Mammary epithelial cell (primary cell): ENCODE measurements around the gene DYRK1A.

Experiments used
- EZH2 ChIP-seq: IDR thresholded peaks from 2 replicates; pipeline ENCODE4 v1.6.1; 2012; ENCODE audit warnings: low read length, inconsistent platforms, borderline replicate concordance
- TF ChIP-seq, protein P1 (sequence below), 2 donors: IDR thresholded peaks in 1 of 2; conservative IDR thresholded peaks in 1 of 2; 2 replicates each; pipeline ENCODE4 v1.5.1; 2011 to 2012; ENCODE audit warnings: inconsistent platforms in 2 of 2, low read length in 2 of 2, mild to moderate bottlenecking in 2 of 2, control low read depth in 1 of 2, low read depth in 1 of 2; ENCODE audit not compliant: insufficient read depth in 1 of 2; ENCODE audit errors: extremely low read depth in 1 of 2

DNA sequence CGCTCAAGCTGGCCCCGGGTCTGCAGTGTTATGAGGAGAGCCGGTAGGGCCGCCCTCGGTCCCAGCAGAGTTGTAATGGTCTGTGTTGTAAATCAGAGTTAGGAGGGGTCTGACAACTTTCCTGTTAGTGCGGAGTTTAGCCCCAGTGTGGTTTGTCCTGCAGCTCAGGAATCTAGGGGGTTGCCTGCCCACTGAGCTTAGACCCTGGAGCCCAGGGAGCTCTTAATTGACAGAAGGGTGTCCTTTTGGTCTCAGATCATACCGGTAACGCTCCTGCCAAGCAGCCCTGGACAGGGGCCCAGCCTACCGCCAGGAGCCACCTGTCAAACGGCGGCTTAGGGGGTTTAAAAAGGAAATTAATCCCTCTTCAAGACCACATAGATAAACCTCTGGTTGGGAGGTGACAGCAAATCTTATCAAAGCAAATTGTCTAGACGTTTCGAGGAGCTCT is 164.4 kb downstream of the DYRK1A start:
- TF ChIP-seq, protein P1, sequence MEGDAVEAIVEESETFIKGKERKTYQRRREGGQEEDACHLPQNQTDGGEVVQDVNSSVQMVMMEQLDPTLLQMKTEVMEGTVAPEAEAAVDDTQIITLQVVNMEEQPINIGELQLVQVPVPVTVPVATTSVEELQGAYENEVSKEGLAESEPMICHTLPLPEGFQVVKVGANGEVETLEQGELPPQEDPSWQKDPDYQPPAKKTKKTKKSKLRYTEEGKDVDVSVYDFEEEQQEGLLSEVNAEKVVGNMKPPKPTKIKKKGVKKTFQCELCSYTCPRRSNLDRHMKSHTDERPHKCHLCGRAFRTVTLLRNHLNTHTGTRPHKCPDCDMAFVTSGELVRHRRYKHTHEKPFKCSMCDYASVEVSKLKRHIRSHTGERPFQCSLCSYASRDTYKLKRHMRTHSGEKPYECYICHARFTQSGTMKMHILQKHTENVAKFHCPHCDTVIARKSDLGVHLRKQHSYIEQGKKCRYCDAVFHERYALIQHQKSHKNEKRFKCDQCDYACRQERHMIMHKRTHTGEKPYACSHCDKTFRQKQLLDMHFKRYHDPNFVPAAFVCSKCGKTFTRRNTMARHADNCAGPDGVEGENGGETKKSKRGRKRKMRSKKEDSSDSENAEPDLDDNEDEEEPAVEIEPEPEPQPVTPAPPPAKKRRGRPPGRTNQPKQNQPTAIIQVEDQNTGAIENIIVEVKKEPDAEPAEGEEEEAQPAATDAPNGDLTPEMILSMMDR (conservative IDR thresholded peaks at IDR 0.05 in 1 of 2, IDR thresholded peaks at IDR 0.05 in 1 of 2; ENCODE audit: extremely low read depth in 1 of 2, insufficient read depth in 1 of 2, low read depth in 1 of 2, low read length in 2 of 2): no peak
- TF ChIP-seq EZH2: no peak
